ENCODE results near the gene UBAC1.

DNA sequence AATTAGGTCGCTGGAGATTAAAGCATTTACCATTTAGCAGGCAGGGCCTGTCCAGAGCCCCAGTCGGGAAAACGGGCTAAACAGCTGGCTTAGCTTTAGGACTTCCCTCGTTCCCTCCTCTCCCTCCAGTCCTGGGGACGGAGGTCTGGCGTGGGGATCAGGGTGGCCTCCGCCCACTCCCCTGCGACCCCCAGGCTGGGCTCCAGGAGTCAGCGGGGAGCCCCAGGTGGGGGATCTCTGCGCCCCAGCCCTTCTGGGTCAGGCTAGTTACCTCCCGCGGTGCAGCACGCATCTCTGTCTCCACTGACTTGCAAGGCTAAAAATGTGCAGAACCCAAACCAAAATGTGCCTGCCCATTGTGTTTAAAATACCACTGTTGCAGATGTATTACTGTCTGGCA lies 37.7 kb downstream of the UBAC1 start:
- TF ChIP-seq CTCF (conservative IDR thresholded peaks at IDR 0.05) = no peak
- TF ChIP-seq ZFX (IDR thresholded peaks at IDR 0.05) = no peak
